ENCODE measurements around the gene MGMT. TPM values are rescaled to one million over a fixed set of nuclear protein-coding genes. Genes with fewer than 3 reads are reported as not detected.

The MGMT gene
- total RNA-seq, 2 donors from 2014 or later = 28.6 to 33.7 TPM

DNA sequence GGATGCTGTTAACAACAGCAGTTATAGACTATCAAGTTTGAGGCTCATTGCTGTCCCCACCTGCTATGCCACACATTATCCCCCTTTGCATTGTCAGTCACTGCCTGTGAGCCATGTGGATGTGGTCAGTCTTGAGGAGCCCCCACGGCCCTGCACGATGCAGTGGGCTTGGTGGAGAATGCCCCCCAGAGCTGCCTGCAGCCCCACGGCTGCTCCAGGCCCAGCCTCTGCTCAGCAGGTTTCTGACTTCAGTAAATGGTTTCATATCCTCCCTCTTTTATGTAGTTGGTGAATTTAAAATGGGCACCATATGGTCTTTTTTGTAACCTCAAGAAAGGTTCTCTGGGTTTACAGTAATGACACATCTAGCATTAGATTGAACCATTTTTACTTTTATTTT lies 332.9 kb downstream of the MGMT start:
- no peak for DNase-seq
- Mint-ChIP-seq H3K36me3 (ENCODE audit: low read depth) (no peaks in the 10 kb centered on the region), H3K27ac (no peak overlapping the region), H3K4me3 (no peak overlapping the region), H3K27me3 (ENCODE audit: insufficient read depth) (no peaks in the 10 kb centered on the region), H3K9me3 (peaks cover 22% of the 10 kb centered on the region), H3K4me1 (no peaks in the 10 kb centered on the region)
- Histone ChIP-seq H3K4me3 (ENCODE audit: low read length) (no peak overlapping the region), H3K4me1 (ENCODE audit: control insufficient read depth, insufficient read depth, low read length) (no peaks in the 10 kb centered on the region), H3K27me3 (ENCODE audit: control insufficient read depth, insufficient read depth, low read length, poor library complexity, severe bottlenecking) (no peaks in the 10 kb centered on the region), H3K9ac (ENCODE audit: extremely low read depth, low read length, poor library complexity, severe bottlenecking) (no peak overlapping the region), H3K36me3 (ENCODE audit: control insufficient read depth, insufficient read depth, low read length) (no peaks in the 10 kb centered on the region), H3K27ac (ENCODE audit: low read depth, low read length) (no peak overlapping the region), H3K9me3 (ENCODE audit: control insufficient read depth, low read length) (peaks cover 5% of the 10 kb centered on the region)
- 50 to 84% methylated on average over 2 to 3 of the region's 3 CpGs for WGBS, 2 experiments (ENCODE audit: insufficient coverage in 1 of 2, insufficient read length in 1 of 2)
- TF ChIP-seq CTCF (conservative IDR thresholded peaks at IDR 0.05) = no peak

GRCh38 chr10:129800796-129801340 lies 333.8 kb downstream of the MGMT start:
- Mint-ChIP-seq H3K36me3 (ENCODE audit: low read depth) (no peaks in the 10 kb centered on the region), H3K9me3 (peaks cover 22% of the 10 kb centered on the region), H3K4me1 (no peaks in the 10 kb centered on the region), H3K27ac (no peak overlapping the region), H3K4me3 (no peak overlapping the region), H3K27me3 (ENCODE audit: insufficient read depth) (no peaks in the 10 kb centered on the region)
- DNase-seq = no peak
- no peak for TF ChIP-seq CTCF (conservative IDR thresholded peaks at IDR 0.05)
- no peaks in the 10 kb centered on the region for H3K4me1 ChIP-seq (ENCODE audit: control insufficient read depth, insufficient read depth, low read length)
- H3K27ac ChIP-seq (ENCODE audit: low read depth, low read length) = no peak overlapping the region
- no peaks in the 10 kb centered on the region for H3K27me3 ChIP-seq (ENCODE audit: control insufficient read depth, insufficient read depth, low read length, poor library complexity, severe bottlenecking)
- no peaks in the 10 kb centered on the region for H3K36me3 ChIP-seq (ENCODE audit: control insufficient read depth, insufficient read depth, low read length)
- WGBS, 2 experiments (ENCODE audit: insufficient coverage in 1 of 2, insufficient read length in 1 of 2) = 89% methylated on average over 10 to 14 of the region's 14 CpGs
- H3K4me3 ChIP-seq (ENCODE audit: low read length) = no peak overlapping the region
- peaks cover 5% of the 10 kb centered on the region for H3K9me3 ChIP-seq (ENCODE audit: control insufficient read depth, low read length)
- H3K9ac ChIP-seq (ENCODE audit: extremely low read depth, low read length, poor library complexity, severe bottlenecking) = no peak overlapping the region

- Mint-ChIP-seq H3K36me3 (ENCODE audit: low read depth) (no peaks in the 10 kb centered on the region), H3K27ac (no peak overlapping the region), H3K27me3 (ENCODE audit: insufficient read depth) (peaks cover 4% of the 10 kb centered on the region), H3K4me3 (no peak overlapping the region), H3K9me3 (peaks cover 24% of the 10 kb centered on the region), H3K4me1 (peaks cover 5% of the 10 kb centered on the region)
- WGBS, 2 experiments (ENCODE audit: insufficient coverage in 1 of 2, insufficient read length in 1 of 2) = 90 to 93% methylated on average over 4 to 7 of the region's 7 CpGs
- no peak overlapping the region for H3K27ac ChIP-seq (ENCODE audit: low read depth, low read length)
- H3K4me3 ChIP-seq (ENCODE audit: low read length) = no peak overlapping the region
- DNase-seq = no peak
- H3K36me3 ChIP-seq (ENCODE audit: control insufficient read depth, insufficient read depth, low read length) = no peaks in the 10 kb centered on the region
- no peak for TF ChIP-seq CTCF (conservative IDR thresholded peaks at IDR 0.05)
- H3K4me1 ChIP-seq (ENCODE audit: control insufficient read depth, insufficient read depth, low read length) = no peaks in the 10 kb centered on the region
- peaks cover 5% of the 10 kb centered on the region for H3K9me3 ChIP-seq (ENCODE audit: control insufficient read depth, low read length)
- H3K9ac ChIP-seq (ENCODE audit: extremely low read depth, low read length, poor library complexity, severe bottlenecking) = no peak overlapping the region
- H3K27me3 ChIP-seq (ENCODE audit: control insufficient read depth, insufficient read depth, low read length, poor library complexity, severe bottlenecking) = no peaks in the 10 kb centered on the region
Measured at GRCh38 chr10:129807211-129807610, 340.2 kb downstream of the MGMT start.

All from endodermal cell (in vitro differentiated cells).